ENCODE measurements around the gene NARS2.

GRCh38 chr11:78386215-78386941 lies 188.3 kb downstream of the NARS2 start:
- TF ChIP-seq CTCF (IDR thresholded peaks at IDR 0.05) (no peak), POLR2A (IDR thresholded peaks at IDR 0.05) (no peak)
